GM21737 (cell line): ENCODE data around the gene CHST9.
"Not testable (repeated sequence)": the region's sequence is repeated elsewhere in the genome, so short reads cannot be mapped to it uniquely, and the experiment has no call there.

Experiments used
- ATAC-seq: cut with Tn5 transposase; IDR thresholded peaks from one replicate; pipeline ENCODE4 v1.9.1; 2021; ENCODE audit warnings: mild to moderate bottlenecking, moderate library complexity; ENCODE audit not compliant: unreplicated experiment

The CHST9 gene

DNA sequence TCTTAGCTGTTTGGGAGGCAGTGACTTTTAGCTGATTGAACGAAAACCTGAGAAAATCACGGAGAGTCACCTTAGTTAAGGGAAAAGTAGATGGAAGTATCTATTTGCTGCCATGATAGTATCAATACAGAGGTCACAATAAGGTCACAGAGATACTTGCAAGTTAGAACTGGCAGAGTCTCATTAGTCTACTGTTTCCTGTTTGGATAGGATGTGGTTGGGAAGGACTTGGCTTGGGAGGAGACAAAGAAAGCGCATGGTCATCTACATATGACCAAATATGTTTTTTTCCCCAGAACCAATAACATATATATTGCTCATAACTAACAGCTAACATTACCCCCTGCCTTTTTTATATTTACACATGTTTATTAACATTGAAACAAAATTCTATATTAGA, 241.2 kb downstream of the CHST9 start:
- ATAC-seq = no peak

DNA sequence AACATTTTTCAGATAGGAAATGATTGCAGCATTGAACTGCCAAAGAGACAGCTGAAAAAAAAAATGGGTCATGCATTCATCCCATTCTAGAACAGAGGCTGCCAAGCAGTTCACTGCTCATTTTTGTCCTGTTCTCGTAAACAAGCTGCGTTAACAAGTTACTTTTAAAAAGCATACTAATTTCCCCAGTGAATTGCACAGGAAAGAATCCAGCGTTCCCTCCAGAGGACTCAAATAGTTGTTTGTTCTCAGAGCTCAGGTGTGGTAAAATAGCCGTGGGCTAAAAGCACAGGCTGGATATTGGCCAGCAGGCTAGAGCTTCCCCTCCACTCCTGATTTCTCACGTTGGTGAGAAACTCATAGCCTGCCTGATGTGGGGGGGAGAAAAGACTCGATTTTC, 243.5 kb downstream of the CHST9 start:
- ATAC-seq = no peak

GRCh38 chr18:26940744-26941398, 244.2 kb downstream of the CHST9 start:
- no peak for ATAC-seq

GRCh38 chr18:26931659-26932058, 253.4 kb downstream of the CHST9 start:
- ATAC-seq = no peak

DNA sequence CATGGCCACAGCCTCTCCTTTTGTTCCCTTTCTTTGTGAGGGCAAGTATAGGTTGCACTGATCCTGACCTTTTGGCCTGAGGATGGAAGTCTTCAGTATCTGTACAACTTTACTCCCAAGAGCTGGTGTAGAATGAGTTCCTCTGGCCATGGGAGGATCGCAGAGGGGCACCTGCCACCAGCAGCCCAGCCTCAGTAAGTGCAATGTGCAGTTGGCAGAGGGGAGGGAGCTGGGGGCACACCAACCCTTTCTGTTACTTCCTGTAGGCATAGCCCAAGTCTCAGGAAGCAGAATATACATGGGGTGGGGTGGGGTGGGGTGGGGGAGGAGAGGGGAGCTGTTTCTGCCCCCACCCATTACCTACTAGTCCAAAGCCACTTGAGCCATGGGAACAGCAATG, 254.5 kb downstream of the CHST9 start:
- no peak for ATAC-seq

DNA sequence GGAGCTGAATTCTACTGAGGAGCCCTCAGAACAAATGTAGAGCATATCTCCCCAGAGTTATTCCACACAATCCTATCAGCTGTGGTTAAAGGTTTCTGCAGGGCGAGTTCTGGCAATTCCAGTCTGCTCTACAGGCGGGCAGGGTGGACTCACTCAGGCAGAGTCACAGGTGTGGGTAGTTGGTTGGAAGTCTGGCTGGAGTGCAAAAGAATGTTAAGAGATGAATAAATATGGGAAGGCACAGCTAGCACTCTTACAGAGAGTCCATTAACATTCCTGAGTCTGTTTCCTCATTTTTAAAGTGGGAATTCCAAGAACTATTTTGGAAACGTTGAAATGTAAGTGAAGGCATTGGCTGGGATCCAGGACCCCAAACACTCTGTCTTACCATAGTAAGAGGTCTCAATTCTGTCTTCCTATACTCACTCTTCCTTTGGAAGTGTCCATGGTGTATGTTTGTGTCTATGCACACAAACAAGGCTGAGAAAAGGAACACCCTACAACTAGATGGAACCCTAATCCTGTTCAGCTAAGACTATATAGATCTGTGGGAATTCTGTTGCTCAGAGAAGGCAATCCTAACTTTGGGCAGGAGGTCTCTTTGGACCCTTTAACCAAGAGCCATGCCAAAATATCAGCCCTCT, 256.3 kb downstream of the CHST9 start:
- no peak for ATAC-seq

DNA sequence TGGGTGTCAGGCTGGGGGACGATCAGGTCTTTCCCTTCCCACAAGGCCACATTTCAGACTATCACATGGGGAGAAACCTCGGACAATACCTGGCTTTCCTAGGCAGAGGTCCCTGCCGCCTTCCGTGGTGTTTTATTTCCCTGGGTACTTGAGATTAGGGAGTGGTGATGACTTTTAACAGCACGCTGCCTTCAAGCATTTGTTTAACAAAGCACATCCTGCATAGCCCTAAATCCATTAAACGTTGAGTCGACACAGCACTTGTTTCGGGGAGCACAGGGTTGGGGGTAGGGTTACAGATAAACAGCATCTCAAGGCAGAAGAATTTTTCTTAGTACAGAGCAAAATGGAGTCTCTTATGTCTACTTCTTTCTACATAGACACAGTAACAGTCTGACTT, 257.3 kb downstream of the CHST9 start:
- not testable (repeated sequence) for ATAC-seq

GRCh38 chr18:26926066-26926675, 258.9 kb downstream of the CHST9 start:
- ATAC-seq = no peak

- no peak for ATAC-seq
Observed at GRCh38 chr18:26925313-26925712, 259.8 kb downstream of the CHST9 start.

DNA sequence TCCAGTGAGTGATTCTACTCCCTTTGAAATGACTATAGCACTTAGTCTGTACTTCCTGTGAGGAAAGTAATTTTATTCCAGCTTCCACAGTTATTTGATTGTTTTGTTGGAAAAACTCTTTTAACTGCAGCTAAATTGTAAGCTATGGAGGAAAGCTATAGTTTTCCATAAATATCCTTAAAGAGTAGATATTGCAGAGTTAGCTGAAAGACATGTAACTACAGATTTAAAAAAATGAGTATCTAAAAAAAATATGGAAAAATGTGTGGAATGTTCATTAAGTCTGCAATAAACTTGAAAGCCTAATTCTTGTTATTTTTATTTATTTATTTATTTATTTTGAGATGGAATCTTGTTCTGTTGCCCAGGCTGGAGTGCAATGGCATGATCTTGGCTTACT, 262.8 kb downstream of the CHST9 start:
- no peak for ATAC-seq

DNA sequence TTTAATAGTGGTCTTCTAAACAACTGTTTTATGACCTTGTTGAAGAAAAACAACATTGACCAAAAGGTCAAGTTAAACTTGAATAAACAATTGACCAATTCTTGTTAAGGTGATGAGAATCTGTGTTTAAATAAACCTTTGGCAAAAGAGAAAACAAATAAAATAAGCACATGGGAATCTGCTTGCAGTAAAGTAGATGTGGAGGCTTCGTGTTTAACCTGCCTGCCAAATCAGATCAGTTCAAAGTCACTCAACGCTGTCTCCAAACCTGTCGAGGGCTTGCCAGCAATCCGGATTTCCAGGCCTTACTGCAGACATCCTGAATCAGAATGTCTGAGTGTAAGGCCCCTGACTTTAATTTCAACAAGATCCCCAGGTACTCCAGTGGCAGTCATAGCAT, 264.5 kb downstream of the CHST9 start:
- ATAC-seq = no peak

DNA sequence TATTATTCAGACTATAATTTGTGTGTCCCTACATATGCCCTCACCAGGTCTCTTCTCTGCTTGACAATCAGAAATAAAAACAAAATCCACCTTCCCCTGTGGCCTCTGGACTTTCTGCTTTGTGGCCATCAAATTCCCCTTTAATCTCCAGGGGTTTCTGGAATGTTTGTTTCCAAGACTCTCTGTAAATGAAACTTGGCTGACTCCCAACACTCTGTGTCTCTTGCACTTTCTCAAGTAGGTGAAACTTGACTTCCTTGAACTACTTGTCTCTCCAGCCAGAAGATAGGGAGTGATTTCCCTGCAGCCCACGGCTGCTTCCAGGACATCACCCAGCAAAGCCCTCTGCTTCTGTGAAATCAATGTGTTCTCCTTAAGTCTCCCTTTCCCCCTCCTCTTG, 265.5 kb downstream of the CHST9 start:
- no peak for ATAC-seq

DNA sequence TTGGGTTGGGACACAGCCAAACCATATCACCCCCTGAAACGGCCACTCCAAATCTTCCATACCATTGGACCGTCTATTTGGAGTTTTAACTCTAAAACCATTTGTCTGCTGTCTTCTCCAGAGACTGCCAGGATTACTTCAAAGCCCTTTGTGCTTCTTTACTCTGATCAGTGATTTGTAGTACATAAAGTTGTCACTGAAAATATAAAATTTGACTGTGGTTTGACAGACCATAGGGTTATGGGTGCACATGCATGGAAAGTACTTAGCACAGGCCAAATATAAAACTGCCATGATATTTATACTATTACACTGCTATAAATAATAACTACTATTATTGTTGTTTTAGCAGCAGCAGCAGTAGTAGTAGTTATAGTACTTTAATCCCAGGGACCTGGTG, 265.9 kb downstream of the CHST9 start:
- ATAC-seq = no peak

DNA sequence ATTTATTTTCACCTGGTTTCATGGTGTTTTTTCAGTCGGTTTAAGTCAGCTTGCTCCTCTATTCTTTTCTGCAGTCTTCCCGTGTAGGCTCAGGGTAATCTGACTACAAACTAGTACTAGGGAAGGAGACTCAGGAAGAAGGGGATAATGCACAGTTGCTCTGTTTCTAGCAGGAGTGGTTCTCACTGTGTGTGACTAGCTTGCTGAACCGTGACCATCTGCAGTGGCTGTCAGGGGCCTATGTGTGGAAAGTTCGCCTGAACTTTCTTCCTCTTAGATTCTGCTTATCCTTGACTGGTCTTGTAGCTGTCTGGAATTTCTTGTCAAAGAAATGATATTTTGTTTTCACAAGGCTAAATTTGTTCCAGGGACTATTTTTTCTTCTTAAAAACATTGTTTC, 273.3 kb downstream of the CHST9 start:
- no peak for ATAC-seq

GRCh38 chr18:26909599-26910290, 275.4 kb downstream of the CHST9 start:
- no peak for ATAC-seq

DNA sequence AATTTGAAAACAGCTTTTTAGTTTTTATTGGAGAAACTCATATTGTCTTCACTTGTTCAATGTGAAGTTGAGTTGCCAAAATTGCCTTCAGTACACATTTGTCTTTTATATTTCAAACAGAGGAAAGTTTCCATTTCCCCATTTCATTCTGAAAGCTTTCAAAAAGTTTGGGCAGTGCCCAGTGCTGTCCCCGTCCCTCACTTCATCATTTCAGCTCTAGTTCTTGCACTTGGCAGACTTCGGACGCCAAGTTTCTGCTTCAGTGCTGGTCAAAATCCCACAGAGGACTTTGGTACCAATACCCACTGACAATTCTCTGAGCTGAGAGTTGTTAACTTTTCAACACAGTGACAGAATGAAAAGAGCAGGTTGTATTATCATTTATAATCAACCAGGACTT, 276.2 kb downstream of the CHST9 start:
- no peak for ATAC-seq

- ATAC-seq = no peak
Observed at GRCh38 chr18:26902291-26902690, 282.8 kb downstream of the CHST9 start.

DNA sequence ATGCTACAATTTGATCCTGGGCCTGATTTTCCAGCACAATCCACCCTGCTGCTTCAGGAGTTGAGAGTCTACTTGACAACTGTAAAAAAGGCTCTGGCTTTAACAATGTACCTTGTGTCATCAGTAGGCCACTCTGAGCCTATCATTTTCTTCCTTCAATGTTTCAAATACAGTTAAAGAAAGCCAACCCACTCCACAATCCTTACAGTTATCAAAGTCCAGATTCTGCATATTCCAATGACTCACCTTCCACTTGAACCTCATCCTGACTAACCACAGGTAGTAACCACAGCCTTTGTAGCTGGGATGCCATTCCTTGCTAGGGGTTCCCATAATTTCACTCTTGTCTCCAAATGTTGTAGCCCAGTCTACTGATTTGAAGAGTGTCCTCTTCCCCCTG, 284.1 kb downstream of the CHST9 start:
- ATAC-seq = no peak

- ATAC-seq = no peak
Observed at GRCh38 chr18:26894426-26894825, 290.7 kb downstream of the CHST9 start.

- ATAC-seq = no peak
Observed at GRCh38 chr18:26893996-26894395, 291.1 kb downstream of the CHST9 start.

DNA sequence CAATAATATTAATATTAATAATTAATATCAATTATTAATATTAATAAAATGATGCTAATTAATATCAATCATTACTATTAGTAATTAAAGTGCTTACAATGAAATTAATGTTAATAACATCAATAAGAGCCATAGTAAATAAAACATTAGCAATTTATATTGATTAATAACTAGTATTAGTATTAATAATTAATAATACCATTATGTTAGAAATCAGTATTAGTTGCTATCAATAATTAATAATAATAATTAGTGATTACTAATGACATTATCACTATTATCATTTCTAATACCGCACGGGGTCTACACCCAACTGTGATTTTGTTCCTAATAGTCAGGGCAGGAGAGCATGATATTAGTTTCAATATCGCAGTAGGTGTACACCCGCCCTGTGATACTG, 296.8 kb downstream of the CHST9 start:
- no peak for ATAC-seq
